Nephron progenitor cell (in vitro differentiated cells): ENCODE results near the gene ERFL.

Experiments used
- DNase-seq: peaks from one replicate; pipeline ENCODE4 v3.0.0; 2021
- H3K27ac Mint-ChIP-seq: 2 replicates; pipeline ENCODE4 v1.8.0; 2021; ENCODE audit warnings: mild to moderate bottlenecking, moderate library complexity, mixed read lengths
- H3K27me3 Mint-ChIP-seq: 2 replicates; pipeline ENCODE4 v1.8.0; 2021; ENCODE audit warnings: mild to moderate bottlenecking, low read depth, mixed read lengths; ENCODE audit not compliant: poor library complexity
- H3K36me3 Mint-ChIP-seq: 2 replicates; pipeline ENCODE4 v1.8.0; 2021; ENCODE audit warnings: low read depth, mixed read lengths
- H3K4me1 Mint-ChIP-seq: 2 replicates; pipeline ENCODE4 v1.8.0; 2021; ENCODE audit warnings: mixed read lengths
- H3K4me3 Mint-ChIP-seq: 2 replicates; pipeline ENCODE4 v1.8.0; 2021; ENCODE audit warnings: mild to moderate bottlenecking, moderate library complexity, mixed read lengths
- H3K9me3 Mint-ChIP-seq: 2 replicates; pipeline ENCODE4 v1.8.0; 2021; ENCODE audit warnings: mild to moderate bottlenecking, moderate library complexity, mixed read lengths
- TF ChIP-seq, protein P1 (sequence below): fragments of 200-600 bp; sonication (generic); IDR thresholded peaks from 2 replicates; pipeline ENCODE4 v1.5.0; 2021; ENCODE audit warnings: antibody characterized with exemption

Gene ERFL

GRCh38 chr19:41968751-41969595, 40.7 kb upstream of the ERFL start:
- DNase-seq: no peak

GRCh38 chr19:41967054-41967783, 39.0 kb upstream of the ERFL start:
- peaks cover 8% of the 10 kb centered on the region for H3K4me1 Mint-ChIP-seq
- H3K9me3 Mint-ChIP-seq: no peaks in the 10 kb centered on the region
- no peak overlapping the region for H3K4me3 Mint-ChIP-seq
- TF ChIP-seq, protein P1, sequence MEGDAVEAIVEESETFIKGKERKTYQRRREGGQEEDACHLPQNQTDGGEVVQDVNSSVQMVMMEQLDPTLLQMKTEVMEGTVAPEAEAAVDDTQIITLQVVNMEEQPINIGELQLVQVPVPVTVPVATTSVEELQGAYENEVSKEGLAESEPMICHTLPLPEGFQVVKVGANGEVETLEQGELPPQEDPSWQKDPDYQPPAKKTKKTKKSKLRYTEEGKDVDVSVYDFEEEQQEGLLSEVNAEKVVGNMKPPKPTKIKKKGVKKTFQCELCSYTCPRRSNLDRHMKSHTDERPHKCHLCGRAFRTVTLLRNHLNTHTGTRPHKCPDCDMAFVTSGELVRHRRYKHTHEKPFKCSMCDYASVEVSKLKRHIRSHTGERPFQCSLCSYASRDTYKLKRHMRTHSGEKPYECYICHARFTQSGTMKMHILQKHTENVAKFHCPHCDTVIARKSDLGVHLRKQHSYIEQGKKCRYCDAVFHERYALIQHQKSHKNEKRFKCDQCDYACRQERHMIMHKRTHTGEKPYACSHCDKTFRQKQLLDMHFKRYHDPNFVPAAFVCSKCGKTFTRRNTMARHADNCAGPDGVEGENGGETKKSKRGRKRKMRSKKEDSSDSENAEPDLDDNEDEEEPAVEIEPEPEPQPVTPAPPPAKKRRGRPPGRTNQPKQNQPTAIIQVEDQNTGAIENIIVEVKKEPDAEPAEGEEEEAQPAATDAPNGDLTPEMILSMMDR: no peak
- H3K36me3 Mint-ChIP-seq: no peaks in the 10 kb centered on the region
- H3K27me3 Mint-ChIP-seq: peaks cover 8% of the 10 kb centered on the region
- H3K27ac Mint-ChIP-seq: no peak overlapping the region
- DNase-seq: no peak

More at GRCh38 chr19:41968751-41969595, 40.7 kb upstream of the ERFL start:
- TF ChIP-seq, protein P1: no peak
- Mint-ChIP-seq H3K27me3 (peaks cover 10% of the 10 kb centered on the region), H3K4me1 (peaks cover 8% of the 10 kb centered on the region), H3K9me3 (no peaks in the 10 kb centered on the region), H3K4me3 (no peak overlapping the region), H3K36me3 (no peaks in the 10 kb centered on the region), H3K27ac (no peak overlapping the region)

- Mint-ChIP-seq H3K27me3 (no peaks in the 10 kb centered on the region), H3K4me1 (peaks cover 9% of the 10 kb centered on the region), H3K36me3 (no peaks in the 10 kb centered on the region), H3K27ac (no peak overlapping the region), H3K4me3 (no peak overlapping the region), H3K9me3 (no peaks in the 10 kb centered on the region)
- DNase-seq: no peak
- TF ChIP-seq, protein P1: no peak
Observed at GRCh38 chr19:41965106-41965505, 36.9 kb upstream of the ERFL start.

DNA sequence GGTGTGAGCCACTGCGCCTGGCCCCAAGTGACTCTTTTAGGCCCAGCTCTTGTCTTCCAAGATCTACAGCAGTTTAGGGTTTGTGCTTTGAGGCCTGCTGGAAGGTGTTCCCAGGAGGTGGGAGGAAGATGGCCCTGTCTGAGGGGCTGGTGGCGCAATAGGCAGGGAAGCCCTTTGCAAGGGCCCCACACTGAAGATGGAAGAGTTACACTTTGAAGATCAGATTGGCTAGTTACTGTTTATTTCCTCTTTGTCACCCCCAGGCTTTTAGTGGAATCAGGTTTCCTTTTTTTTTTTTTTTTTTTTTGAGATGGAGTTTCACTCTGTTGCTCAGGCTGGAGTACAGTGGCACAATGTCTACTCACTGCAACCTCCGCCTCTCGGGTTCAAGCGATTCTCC, 32.7 kb upstream of the ERFL start:
- Mint-ChIP-seq H3K36me3 (no peaks in the 10 kb centered on the region), H3K4me1 (peaks cover 30% of the 10 kb centered on the region), H3K27me3 (no peaks in the 10 kb centered on the region), H3K4me3 (peak overlapping the region; percentile 70), H3K9me3 (no peaks in the 10 kb centered on the region), H3K27ac (peak overlapping the region; percentile 64)
- no peak for DNase-seq
- TF ChIP-seq, protein P1: no peak

DNA sequence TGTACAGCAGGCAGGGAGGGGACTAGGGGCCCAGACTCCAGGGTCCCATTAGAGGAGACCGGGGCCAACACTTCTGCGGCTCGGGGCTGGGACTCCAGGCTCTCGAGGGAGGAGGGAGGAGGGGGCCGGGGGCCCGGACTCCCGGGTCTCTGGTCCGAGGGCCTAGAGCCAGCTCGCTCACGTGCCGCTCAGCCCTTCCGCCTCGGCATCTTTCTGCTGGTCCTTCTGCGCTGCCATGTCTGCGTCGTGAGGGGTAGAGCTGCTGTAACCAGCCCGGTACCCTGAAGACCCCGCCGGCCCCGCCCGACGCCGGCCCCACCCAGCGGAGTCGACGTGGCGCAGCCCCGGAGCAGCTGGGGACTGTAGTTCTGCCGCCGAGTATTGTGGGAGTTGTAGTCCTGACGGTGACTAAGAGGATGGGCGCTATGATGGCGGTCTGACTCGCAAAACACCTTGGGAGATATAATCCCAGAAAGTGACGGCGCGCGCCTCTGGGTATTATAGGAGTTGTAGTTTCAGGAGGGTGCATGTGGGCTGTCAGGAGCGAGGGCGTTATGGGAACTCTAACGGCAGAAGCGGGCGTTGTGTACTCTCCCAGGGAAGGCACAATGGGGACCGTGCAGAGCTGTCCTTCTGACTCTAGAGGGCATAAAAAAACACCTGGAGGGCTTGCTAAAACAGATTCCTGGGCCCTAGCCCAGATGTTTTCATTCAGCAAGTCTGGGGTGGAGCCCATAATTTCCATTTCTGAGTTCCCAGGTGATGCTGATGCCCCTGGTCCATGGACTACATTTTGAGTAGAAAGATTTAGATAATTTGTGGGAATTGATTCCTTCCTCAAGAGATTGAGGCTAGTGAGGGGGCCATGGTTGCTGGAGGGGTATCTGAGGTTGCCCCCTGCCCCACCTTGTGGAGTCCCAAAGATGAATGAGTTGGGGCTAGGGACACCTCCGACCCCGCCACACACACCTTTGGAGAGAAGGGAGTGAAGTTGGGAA, 31.1 kb upstream of the ERFL start, which contains the start of gene RABAC1:
Gene RABAC1, minus strand, starts transcription at position 266 of the 998 bp plus-strand sequence. Its CDS starts 29 bp downstream, at position 237.
- TF ChIP-seq, protein P1: no peak
- Mint-ChIP-seq H3K27ac (no peak within 1 kb of the TSS), H3K27me3 (peaks cover 5% of the 10 kb centered on the region), H3K4me3 (peak within 1 kb of the TSS; percentile 96), H3K9me3 (no peaks in the 10 kb centered on the region), H3K4me1 (peaks cover 27% of the 10 kb centered on the region), H3K36me3 (no peaks in the 10 kb centered on the region)
- peak; percentile 91 for DNase-seq
